ENCODE results near the gene ULK2.
"Not testable (repeated sequence)": the region's sequence is repeated elsewhere in the genome, so short reads cannot be mapped to it uniquely, and the experiment has no call there.

Gene ULK2

GRCh38 chr17:19897903-19898302 lies 30.2 kb upstream of the ULK2 start:
- peaks cover 9 to 12% of the 10 kb centered on the region in 2 experiments for H3K36me3 ChIP-seq (ENCODE audit: control insufficient read depth in 1 of 2, insufficient read depth in 2 of 2, low read length in 2 of 2)
- no peaks in the 10 kb centered on the region for H3K4me1 ChIP-seq (ENCODE audit: control insufficient read depth in 1 of 2, insufficient read depth in 2 of 2, low read length in 2 of 2)
- no peak overlapping the region for H3K14ac ChIP-seq (ENCODE audit: low read length)
- H3K4me2 ChIP-seq (ENCODE audit: low read length) = no peak overlapping the region
- H4K91ac ChIP-seq (ENCODE audit: low read depth, low read length) = no peak overlapping the region
- H4K12ac ChIP-seq (ENCODE audit: low read depth, low read length) = no peak overlapping the region
- no peak overlapping the region for H3K23ac ChIP-seq (ENCODE audit: low read length)
- no peaks in the 10 kb centered on the region for H3K27me3 ChIP-seq (ENCODE audit: insufficient read depth, low read length)
- WGBS (ENCODE audit: extremely low coverage, insufficient coverage, insufficient read length) = no CpG with 5 or more reads among the region's 2 CpGs
- H3K9me3 ChIP-seq (ENCODE audit: insufficient read depth, low read depth, low read length) = no peaks in the 10 kb centered on the region
- no peak overlapping the region for H3K9ac ChIP-seq (ENCODE audit: low read length)
- H3K79me1 ChIP-seq (ENCODE audit: low read length) = no peaks in the 10 kb centered on the region
- no peak overlapping the region for H4K8ac ChIP-seq (ENCODE audit: low read depth, low read length)
- H2BK120ac ChIP-seq (ENCODE audit: insufficient read depth, low read length, poor library complexity) = no peak overlapping the region
- H2BK5ac ChIP-seq (ENCODE audit: low read depth, low read length, poor library complexity) = no peak overlapping the region
- DNase-seq = peak in 1 of 2 donors; percentile 12
- no peak overlapping the region for H3K18ac ChIP-seq (ENCODE audit: low read length)
- no peak overlapping the region for H3K4ac ChIP-seq (ENCODE audit: low read depth, low read length)
- no peak overlapping the region for H3K27ac ChIP-seq (ENCODE audit: low read depth, low read length)
- no peaks in the 10 kb centered on the region for H3K79me2 ChIP-seq (ENCODE audit: control insufficient read depth, insufficient read depth, low read length, poor library complexity)
- no peak overlapping the region for H2BK12ac ChIP-seq (ENCODE audit: low read length)
- no peak overlapping the region for H3K4me3 ChIP-seq (ENCODE audit: low read depth, low read length)
- no peak overlapping the region for H2AK5ac ChIP-seq (ENCODE audit: low read length)
- no peak overlapping the region for H2AFZ ChIP-seq (ENCODE audit: insufficient read depth, low read length, poor library complexity)

- Histone ChIP-seq H3K79me2 (ENCODE audit: control insufficient read depth, insufficient read depth, low read length, poor library complexity) (no peaks in the 10 kb centered on the region), H3K79me1 (ENCODE audit: low read length) (no peaks in the 10 kb centered on the region), H3K4me2 (ENCODE audit: low read length) (no peak overlapping the region), H4K12ac (ENCODE audit: low read depth, low read length) (no peak overlapping the region), H2AK5ac (ENCODE audit: low read length) (no peak overlapping the region), H3K4ac (ENCODE audit: low read depth, low read length) (no peak overlapping the region), H3K14ac (ENCODE audit: low read length) (no peak overlapping the region), H2BK120ac (ENCODE audit: insufficient read depth, low read length, poor library complexity) (no peak overlapping the region), H3K4me1 (ENCODE audit: control insufficient read depth in 1 of 2, insufficient read depth in 2 of 2, low read length in 2 of 2) (no peaks in the 10 kb centered on the region), H3K27ac (ENCODE audit: low read depth, low read length) (no peak overlapping the region), H3K18ac (ENCODE audit: low read length) (no peak overlapping the region), H3K27me3 (ENCODE audit: insufficient read depth, low read length) (no peaks in the 10 kb centered on the region), H3K36me3 (ENCODE audit: control insufficient read depth in 1 of 2, insufficient read depth in 2 of 2, low read length in 2 of 2) (peaks cover 7 to 11% of the 10 kb centered on the region in 2 experiments), H4K91ac (ENCODE audit: low read depth, low read length) (no peak overlapping the region), H3K23ac (ENCODE audit: low read length) (no peak overlapping the region), H4K8ac (ENCODE audit: low read depth, low read length) (no peak overlapping the region), H2AFZ (ENCODE audit: insufficient read depth, low read length, poor library complexity) (no peak overlapping the region), H2BK5ac (ENCODE audit: low read depth, low read length, poor library complexity) (no peak overlapping the region), H2BK12ac (ENCODE audit: low read length) (no peak overlapping the region), H3K4me3 (ENCODE audit: low read depth, low read length) (no peak overlapping the region), H3K9ac (ENCODE audit: low read length) (no peak overlapping the region), H3K9me3 (ENCODE audit: insufficient read depth, low read depth, low read length) (no peaks in the 10 kb centered on the region)
- no CpG with 5 or more reads among the region's 8 CpGs for WGBS (ENCODE audit: extremely low coverage, insufficient coverage, insufficient read length)
- no peak for DNase-seq
Observed at GRCh38 chr17:19897090-19897837, 29.5 kb upstream of the ULK2 start.

- no peak overlapping the region for H3K23ac ChIP-seq (ENCODE audit: low read length)
- no peaks in the 10 kb centered on the region for H3K27me3 ChIP-seq (ENCODE audit: insufficient read depth, low read length)
- no peak overlapping the region for H2BK5ac ChIP-seq (ENCODE audit: low read depth, low read length, poor library complexity)
- no peaks in the 10 kb centered on the region for H3K4me1 ChIP-seq (ENCODE audit: control insufficient read depth in 1 of 2, insufficient read depth in 2 of 2, low read length in 2 of 2)
- no peak overlapping the region for H3K4me3 ChIP-seq (ENCODE audit: low read depth, low read length)
- no peak overlapping the region for H4K8ac ChIP-seq (ENCODE audit: low read depth, low read length)
- H3K9me3 ChIP-seq (ENCODE audit: insufficient read depth, low read depth, low read length) = no peaks in the 10 kb centered on the region
- DNase-seq = no peak
- no peak overlapping the region for H3K9ac ChIP-seq (ENCODE audit: low read length)
- no peak overlapping the region for H2BK120ac ChIP-seq (ENCODE audit: insufficient read depth, low read length, poor library complexity)
- H3K14ac ChIP-seq (ENCODE audit: low read length) = no peak overlapping the region
- no peak overlapping the region for H2AFZ ChIP-seq (ENCODE audit: insufficient read depth, low read length, poor library complexity)
- no peaks in the 10 kb centered on the region for H3K79me2 ChIP-seq (ENCODE audit: control insufficient read depth, insufficient read depth, low read length, poor library complexity)
- H4K12ac ChIP-seq (ENCODE audit: low read depth, low read length) = no peak overlapping the region
- H3K27ac ChIP-seq (ENCODE audit: low read depth, low read length) = no peak overlapping the region
- no peak overlapping the region for H2BK12ac ChIP-seq (ENCODE audit: low read length)
- H3K4ac ChIP-seq (ENCODE audit: low read depth, low read length) = no peak overlapping the region
- no peak overlapping the region for H4K91ac ChIP-seq (ENCODE audit: low read depth, low read length)
- WGBS (ENCODE audit: extremely low coverage, insufficient coverage, insufficient read length) = no CpG with 5 or more reads among the region's 2 CpGs
- H3K18ac ChIP-seq (ENCODE audit: low read length) = no peak overlapping the region
- no peaks in the 10 kb centered on the region for H3K79me1 ChIP-seq (ENCODE audit: low read length)
- no peak overlapping the region for H3K4me2 ChIP-seq (ENCODE audit: low read length)
- H2AK5ac ChIP-seq (ENCODE audit: low read length) = no peak overlapping the region
- peaks cover 7% of the 10 kb centered on the region in 2 experiments for H3K36me3 ChIP-seq (ENCODE audit: control insufficient read depth in 1 of 2, insufficient read depth in 2 of 2, low read length in 2 of 2)
Observed at GRCh38 chr17:19896679-19897078, 28.9 kb upstream of the ULK2 start.

- H3K4me1 ChIP-seq (ENCODE audit: control insufficient read depth in 1 of 2, insufficient read depth in 2 of 2, low read length in 2 of 2) = not testable (repeated sequence)
- no CpG with 5 or more reads among the region's 5 CpGs for WGBS (ENCODE audit: extremely low coverage, insufficient coverage, insufficient read length)
Observed at GRCh38 chr17:19890554-19890953, 22.8 kb upstream of the ULK2 start.

More at GRCh38 chr17:19890554-19890953, 22.8 kb upstream of the ULK2 start:
- peak; percentile 38 to 51 for DNase-seq
- H4K91ac ChIP-seq (ENCODE audit: low read depth, low read length); H2BK12ac ChIP-seq (ENCODE audit: low read length); H3K9me3 ChIP-seq (ENCODE audit: insufficient read depth, low read depth, low read length); H4K8ac ChIP-seq (ENCODE audit: low read depth, low read length); H3K4me3 ChIP-seq (ENCODE audit: low read depth, low read length); H3K27ac ChIP-seq (ENCODE audit: low read depth, low read length); H3K23ac ChIP-seq (ENCODE audit: low read length); H2BK5ac ChIP-seq (ENCODE audit: low read depth, low read length, poor library complexity); H3K9ac ChIP-seq (ENCODE audit: low read length); H3K36me3 ChIP-seq (ENCODE audit: control insufficient read depth in 1 of 2, insufficient read depth in 2 of 2, low read length in 2 of 2); H2BK120ac ChIP-seq (ENCODE audit: insufficient read depth, low read length, poor library complexity); H3K27me3 ChIP-seq (ENCODE audit: insufficient read depth, low read length); H4K12ac ChIP-seq (ENCODE audit: low read depth, low read length); H3K79me1 ChIP-seq (ENCODE audit: low read length); H2AK5ac ChIP-seq (ENCODE audit: low read length); H3K4me2 ChIP-seq (ENCODE audit: low read length); H3K79me2 ChIP-seq (ENCODE audit: control insufficient read depth, insufficient read depth, low read length, poor library complexity); H3K14ac ChIP-seq (ENCODE audit: low read length); H2AFZ ChIP-seq (ENCODE audit: insufficient read depth, low read length, poor library complexity); H3K4ac ChIP-seq (ENCODE audit: low read depth, low read length); H3K18ac ChIP-seq (ENCODE audit: low read length): not testable (repeated sequence)

Data from trophoblast cell (in vitro differentiated cells and primary cell).